ENCODE results near the gene ZBED5.

DNA sequence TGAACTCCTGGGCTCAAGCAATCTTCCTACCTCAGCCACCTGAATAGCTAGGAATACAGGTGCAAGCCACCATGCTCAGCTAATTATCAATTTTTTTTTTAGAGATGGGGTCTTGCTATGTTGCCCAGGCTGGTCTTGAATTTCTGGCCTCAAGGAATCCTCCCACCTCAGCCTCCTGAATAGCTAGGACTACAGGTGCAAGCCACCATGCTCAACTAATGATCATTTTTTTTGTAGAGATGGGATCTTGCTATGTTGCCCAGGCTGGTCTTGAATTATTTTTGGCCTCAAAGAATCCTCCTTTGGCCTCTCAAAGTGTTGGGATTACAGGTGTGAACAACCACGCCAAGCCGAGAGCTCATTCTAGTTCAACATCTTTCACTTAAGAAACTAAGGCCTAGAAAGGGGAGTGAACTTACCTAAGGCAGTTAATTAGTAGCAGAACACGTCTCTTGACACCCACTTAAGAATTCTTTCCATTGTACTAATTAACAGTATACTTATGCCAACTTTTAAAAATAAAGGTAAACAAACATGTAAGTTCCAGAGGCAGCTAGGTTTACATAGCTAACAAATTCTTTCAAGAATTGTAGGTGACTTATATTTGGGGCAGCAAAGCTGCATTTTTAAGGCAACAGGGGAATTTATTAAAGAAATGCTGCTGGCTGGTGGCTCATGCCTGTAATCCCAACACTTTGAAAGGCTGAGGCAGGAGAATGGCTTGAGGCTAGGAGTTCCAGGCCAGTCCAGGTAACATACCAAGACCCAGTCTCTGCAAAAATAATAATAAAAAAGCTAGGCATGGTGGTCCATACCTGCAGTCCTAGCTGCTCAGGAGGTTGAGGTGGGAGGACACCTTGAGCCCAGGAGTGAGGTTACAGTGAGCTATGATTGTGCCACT, 9.6 kb downstream of the ZBED5 start:
- TF ChIP-seq, protein P1, sequence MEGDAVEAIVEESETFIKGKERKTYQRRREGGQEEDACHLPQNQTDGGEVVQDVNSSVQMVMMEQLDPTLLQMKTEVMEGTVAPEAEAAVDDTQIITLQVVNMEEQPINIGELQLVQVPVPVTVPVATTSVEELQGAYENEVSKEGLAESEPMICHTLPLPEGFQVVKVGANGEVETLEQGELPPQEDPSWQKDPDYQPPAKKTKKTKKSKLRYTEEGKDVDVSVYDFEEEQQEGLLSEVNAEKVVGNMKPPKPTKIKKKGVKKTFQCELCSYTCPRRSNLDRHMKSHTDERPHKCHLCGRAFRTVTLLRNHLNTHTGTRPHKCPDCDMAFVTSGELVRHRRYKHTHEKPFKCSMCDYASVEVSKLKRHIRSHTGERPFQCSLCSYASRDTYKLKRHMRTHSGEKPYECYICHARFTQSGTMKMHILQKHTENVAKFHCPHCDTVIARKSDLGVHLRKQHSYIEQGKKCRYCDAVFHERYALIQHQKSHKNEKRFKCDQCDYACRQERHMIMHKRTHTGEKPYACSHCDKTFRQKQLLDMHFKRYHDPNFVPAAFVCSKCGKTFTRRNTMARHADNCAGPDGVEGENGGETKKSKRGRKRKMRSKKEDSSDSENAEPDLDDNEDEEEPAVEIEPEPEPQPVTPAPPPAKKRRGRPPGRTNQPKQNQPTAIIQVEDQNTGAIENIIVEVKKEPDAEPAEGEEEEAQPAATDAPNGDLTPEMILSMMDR (IDR thresholded peaks at IDR 0.05; ENCODE audit: insufficient read depth, low read length) = no peak
- TF ChIP-seq POLR2AphosphoS5 (IDR thresholded peaks at IDR 0.05; ENCODE audit: low read depth) (no peak), SPI1 (IDR thresholded peaks at IDR 0.05; ENCODE audit: borderline replicate concordance, low read depth) (no peak)
- TF ChIP-seq, protein P2, sequence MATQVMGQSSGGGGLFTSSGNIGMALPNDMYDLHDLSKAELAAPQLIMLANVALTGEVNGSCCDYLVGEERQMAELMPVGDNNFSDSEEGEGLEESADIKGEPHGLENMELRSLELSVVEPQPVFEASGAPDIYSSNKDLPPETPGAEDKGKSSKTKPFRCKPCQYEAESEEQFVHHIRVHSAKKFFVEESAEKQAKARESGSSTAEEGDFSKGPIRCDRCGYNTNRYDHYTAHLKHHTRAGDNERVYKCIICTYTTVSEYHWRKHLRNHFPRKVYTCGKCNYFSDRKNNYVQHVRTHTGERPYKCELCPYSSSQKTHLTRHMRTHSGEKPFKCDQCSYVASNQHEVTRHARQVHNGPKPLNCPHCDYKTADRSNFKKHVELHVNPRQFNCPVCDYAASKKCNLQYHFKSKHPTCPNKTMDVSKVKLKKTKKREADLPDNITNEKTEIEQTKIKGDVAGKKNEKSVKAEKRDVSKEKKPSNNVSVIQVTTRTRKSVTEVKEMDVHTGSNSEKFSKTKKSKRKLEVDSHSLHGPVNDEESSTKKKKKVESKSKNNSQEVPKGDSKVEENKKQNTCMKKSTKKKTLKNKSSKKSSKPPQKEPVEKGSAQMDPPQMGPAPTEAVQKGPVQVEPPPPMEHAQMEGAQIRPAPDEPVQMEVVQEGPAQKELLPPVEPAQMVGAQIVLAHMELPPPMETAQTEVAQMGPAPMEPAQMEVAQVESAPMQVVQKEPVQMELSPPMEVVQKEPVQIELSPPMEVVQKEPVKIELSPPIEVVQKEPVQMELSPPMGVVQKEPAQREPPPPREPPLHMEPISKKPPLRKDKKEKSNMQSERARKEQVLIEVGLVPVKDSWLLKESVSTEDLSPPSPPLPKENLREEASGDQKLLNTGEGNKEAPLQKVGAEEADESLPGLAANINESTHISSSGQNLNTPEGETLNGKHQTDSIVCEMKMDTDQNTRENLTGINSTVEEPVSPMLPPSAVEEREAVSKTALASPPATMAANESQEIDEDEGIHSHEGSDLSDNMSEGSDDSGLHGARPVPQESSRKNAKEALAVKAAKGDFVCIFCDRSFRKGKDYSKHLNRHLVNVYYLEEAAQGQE (IDR thresholded peaks at IDR 0.05; ENCODE audit: insufficient replicate concordance, low read depth) = no peak
